DND-41 (cell line): ENCODE measurements around the gene KLF3.

Experiments used
- EZH2 ChIP-seq: IDR thresholded peaks from 3 replicates; pipeline ENCODE4 v1.6.1; 2012; ENCODE audit warnings: borderline replicate concordance, low read depth, mild to moderate bottlenecking, moderate library complexity, low read length, inconsistent platforms; ENCODE audit not compliant: severe bottlenecking
- TF ChIP-seq, protein P1 (sequence below): IDR thresholded peaks from 2 replicates; pipeline ENCODE4 v1.5.1; 2012; ENCODE audit warnings: borderline replicate concordance, low read length, moderate library complexity, mild to moderate bottlenecking; ENCODE audit not compliant: poor library complexity, severe bottlenecking; ENCODE audit errors: extremely low read depth

DNA sequence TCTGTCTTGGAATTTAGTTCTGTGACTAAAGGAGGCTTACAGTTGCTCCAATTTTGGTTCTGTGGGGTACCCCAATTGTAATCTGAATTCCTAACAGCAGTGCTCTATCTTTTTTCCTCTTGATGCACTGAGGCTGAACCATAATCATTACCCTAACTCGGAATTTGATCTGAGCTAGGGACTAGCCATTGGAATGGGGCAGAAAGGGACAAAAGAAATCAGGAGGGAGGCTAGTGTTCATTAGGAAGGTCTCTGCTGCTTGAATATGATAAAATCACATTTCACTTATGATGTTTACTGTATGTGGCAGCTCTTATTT is 2.7 kb downstream of the KLF3 start:
- TF ChIP-seq EZH2 = no peak
- TF ChIP-seq, protein P1, sequence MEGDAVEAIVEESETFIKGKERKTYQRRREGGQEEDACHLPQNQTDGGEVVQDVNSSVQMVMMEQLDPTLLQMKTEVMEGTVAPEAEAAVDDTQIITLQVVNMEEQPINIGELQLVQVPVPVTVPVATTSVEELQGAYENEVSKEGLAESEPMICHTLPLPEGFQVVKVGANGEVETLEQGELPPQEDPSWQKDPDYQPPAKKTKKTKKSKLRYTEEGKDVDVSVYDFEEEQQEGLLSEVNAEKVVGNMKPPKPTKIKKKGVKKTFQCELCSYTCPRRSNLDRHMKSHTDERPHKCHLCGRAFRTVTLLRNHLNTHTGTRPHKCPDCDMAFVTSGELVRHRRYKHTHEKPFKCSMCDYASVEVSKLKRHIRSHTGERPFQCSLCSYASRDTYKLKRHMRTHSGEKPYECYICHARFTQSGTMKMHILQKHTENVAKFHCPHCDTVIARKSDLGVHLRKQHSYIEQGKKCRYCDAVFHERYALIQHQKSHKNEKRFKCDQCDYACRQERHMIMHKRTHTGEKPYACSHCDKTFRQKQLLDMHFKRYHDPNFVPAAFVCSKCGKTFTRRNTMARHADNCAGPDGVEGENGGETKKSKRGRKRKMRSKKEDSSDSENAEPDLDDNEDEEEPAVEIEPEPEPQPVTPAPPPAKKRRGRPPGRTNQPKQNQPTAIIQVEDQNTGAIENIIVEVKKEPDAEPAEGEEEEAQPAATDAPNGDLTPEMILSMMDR = no peak
